GM19438 (cell line): ENCODE results near the gene MAGI1.

Experiments used
- ATAC-seq: cut with Tn5 transposase; IDR thresholded peaks from one replicate; pipeline ENCODE4 v1.9.1; 2021; ENCODE audit warnings: low read depth; ENCODE audit not compliant: unreplicated experiment

Gene MAGI1

DNA sequence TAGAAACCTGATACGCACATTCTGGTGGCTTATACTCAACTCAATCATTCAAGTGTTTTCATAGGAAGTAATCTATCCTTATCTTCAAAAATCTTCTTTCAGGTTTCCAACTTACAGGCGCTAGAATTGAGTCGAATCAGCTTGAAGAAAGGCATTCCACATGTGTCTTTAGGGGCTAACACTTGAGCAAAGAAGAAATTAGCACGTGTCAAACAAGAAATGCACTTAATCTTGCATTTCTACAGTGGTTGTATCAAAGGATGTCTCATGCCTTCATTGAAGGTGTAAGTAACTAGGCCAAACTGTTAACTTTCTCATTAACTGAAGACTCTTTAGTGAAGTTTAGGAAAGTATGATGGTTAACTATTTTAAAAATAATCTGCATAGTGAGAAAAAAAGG, 557.6 kb downstream of the MAGI1 start:
- ATAC-seq = no peak

DNA sequence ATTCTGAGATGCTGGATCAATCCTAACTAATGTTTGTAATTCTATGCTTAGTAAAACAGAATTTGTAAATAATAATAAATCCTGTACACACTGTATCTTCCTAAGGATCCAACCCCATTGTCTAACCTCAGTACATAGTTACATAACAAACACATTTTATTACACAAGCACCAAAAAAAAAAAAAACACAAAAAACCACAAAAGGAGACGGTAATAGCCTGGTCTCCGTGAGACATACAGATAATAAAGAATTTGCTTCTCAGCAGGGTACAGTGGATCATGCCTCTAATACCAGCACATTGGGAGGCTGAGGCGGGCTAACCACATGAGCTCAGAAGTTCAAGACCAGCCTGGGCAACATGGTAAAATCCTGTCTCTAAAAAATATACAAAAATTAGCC, 558.7 kb downstream of the MAGI1 start:
- ATAC-seq = no peak

DNA sequence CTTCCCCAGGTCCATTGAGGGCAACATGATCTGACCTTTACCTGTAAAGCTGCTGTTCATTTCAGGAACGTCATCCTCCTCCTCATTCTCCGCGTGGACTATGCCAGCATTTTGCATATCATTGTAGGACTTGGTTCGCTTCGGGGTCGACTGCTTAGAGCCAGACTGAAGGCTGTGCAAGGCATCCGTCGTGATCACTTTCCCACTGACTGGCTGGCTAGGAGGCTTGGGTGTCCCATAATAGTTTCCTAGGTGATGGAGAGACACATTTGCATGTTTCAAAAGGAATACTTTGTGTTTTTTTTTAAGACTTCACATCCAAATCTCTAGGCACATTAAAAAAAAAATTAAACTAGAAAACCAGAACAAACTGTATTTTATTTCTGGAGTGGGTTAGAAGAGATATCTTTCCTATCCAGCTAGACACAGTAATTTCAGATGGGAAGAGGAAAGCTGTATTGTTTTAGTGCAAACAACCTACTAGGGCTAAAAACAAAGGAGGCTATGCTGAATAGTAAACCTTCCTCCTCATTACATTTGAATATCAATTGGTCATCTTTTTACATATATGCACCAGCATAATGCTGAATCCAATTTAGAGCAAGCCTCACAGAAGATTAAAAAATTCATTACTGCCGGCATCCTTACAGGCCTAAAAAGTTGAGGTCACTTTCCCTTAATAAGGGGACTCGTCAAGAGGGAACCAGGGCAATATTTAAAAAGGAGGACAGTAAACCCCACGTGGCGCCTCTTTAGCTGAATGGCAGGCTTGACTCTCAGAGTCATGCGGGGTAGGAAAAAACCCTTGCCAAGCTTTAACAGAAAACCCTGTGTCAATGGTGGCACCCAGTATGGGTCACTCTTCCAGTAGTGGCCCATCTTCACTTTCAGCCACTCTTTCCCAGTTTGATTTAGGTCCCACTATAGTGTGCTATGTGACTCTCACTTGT, 559.9 kb downstream of the MAGI1 start:
- ATAC-seq = no peak

DNA sequence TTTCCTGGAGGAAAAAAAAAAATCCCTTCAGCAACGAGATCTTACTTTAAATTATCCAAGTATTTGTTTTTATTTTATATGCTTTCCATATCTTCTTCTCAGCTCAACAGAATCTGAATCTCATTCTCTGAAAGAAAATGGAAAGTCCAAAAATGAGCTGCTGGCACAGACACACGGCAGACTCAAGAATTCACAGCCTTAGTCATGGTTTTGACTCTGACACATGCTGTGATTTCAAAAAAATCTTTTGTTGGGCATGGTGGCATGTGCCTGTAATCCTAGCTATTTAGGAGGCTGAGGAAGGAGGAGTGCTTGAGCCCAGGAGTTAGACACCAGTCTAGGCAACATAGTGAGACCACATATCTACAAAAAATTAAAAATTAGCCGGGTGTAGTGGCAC, 565.0 kb downstream of the MAGI1 start:
- no peak for ATAC-seq

DNA sequence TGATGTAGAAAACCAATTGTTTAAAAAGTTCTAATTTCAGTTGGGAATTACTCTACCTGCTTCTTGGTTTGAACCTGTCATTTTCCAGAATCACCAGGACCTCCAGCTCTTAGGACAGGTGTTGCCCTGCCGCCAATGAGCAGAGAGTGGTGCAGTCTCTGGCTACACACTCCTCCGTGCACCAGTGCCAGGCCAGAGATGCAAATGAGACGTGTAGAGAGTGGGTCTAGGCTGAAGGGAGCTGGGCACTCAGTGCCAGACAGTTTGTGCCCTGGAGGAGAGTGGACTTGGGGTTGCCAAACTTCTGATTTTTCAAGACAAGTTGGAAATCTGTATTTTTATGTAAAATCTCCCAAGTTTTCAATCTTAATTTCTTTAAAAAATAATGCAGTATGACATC, 566.2 kb downstream of the MAGI1 start:
- no peak for ATAC-seq

DNA sequence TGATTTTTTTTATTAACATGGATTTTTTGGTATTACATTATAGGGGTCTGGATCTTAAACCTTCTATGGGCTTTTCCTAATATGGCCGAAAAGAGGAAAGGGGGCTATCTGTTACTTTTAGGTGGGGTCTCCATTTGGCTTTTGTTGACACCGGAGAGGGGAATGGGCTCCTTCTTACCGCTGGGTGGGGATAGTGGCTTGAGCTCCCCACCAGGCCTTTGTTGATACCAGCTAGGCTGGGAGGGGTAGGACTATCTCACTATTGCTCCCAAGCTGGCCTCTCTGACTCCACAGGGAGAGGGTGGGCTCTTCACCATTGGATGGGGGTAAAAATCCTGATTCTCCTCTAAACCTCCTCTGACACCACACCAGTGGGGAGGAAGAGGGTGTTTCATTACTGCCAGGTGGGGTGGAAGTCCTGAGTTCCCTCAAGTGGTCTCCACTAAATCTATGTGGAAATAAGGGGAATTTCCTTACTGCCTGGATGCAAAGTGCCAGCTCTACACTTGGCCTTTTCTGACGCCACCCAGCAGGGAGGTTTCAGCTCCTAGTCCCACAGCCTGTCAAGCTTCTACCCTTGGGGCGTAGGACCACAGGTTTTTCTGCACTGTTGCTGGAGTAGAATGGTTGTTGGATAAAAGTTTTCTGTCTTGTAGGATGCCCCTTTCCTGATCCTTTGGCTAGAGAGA, 572.3 kb downstream of the MAGI1 start:
- no peak for ATAC-seq

DNA sequence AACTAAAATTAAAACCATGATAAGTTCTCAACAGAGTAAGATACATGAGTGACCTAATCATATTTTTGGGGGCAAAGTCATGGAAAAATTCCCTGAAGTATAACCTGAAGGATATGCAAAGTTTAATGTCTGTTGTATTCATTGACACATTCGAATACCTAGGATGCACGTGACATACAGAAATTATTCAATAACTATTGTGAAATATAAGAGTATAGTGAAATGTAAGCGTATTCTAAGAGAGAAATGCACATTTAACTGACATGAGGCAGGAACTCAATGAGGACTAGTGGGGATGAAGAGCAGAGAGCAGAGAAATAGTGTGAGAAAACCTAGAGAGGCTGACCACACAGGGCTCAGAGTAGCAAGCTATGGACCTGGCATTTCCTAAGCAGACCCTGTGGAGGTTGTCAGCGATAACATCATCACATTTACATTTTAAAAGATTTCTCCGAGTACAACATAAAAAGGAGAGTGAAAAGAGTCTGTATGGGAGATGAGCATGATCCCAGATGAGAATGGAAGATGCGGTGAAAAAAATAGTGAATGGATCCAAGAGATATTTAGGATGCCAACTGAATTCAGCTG, 588.8 kb downstream of the MAGI1 start:
- no peak for ATAC-seq

DNA sequence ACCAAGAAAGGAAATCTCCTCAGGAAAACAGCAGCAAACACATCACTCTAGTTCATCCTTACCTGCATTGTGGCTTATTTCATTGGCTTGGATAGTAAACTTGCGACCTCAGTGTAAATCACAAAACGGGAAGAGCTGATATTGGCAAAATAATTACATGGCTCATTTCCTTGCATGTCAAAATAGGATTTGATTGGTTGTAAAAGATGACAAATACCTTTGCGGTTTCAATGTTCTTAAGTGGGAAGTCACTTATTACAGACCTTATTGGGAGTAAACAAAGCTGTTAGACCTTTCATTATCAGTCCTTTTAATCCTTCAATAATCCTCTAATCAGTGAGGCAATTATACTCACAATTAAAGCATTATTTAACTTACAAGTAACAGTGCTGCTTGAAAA, 590.6 kb downstream of the MAGI1 start:
- no peak for ATAC-seq

DNA sequence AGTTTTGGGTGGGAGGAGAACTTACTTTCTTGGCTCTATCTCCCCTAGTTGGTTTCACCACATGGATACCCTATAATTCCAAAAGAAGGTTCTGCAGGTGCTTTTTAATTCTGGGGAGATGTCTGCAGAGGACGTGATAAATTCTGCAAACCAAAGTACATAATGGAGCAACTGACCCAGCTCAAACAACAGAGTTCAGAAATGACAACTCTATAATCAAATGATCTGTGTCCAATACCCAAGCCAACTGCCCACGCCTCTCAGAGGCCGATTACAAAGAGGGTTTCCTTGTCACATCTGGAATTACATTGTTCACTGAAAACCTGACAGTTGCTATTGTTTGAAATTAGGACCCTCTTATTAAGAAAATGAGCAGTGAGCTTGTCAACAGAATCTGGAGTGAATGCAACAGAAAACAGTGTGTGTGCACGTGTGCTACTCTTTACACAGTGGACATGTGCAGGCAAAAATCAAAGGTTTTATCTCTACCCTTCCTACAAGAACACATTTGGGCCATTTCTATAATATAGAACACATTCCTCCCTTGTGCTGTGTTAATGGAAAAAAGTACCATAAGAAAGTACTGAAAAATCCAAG, 593.0 kb downstream of the MAGI1 start:
- ATAC-seq = no peak

DNA sequence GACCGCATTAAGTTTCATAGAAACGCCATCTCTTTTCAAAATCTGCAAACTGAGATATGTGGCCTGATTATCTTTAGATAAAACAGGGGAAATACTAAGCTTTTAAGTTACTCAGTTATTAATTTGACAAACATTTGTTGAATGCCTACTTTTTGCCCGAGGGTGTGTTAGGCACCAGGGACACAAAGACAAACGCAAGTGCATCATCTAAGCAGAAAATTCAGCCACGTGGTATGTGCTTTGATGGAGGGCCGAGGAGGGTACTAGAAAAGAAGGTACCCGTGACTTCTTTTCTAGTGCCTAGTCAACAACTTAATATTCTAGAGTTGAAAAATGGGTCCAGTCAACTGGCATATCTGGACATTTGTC, 594.3 kb downstream of the MAGI1 start:
- ATAC-seq = no peak

DNA sequence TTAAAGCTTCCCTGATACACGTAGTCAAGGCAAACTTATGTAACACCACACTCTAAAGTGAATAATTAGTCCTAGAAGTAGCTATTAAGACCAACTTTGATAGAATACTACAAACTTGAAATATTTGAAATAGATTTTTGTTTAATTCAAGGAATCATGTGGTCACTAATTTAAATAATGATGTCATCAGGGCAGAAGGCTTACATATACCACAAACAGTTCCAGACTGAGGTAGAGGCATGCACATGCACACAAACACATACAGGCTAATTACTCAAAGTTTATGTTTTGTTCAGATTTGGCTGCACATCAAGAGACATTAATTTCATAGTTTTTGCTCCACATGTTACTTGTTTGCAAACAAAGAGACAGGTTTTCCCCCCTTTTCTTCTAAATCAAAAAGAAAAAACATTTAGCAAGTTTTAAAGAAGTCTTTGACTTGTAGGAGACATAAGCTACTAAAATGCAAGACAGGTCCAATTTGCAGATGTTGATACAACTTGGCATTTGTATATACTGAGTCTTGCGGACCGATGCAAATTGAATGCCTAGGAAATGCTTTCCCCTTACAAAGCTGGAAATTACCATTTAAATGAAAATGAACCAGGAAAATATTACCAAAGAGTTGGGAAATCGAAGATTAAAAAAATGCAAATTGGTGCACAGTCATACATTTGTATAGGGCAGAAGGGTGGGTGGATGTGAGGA, 594.8 kb downstream of the MAGI1 start:
- ATAC-seq = no peak

DNA sequence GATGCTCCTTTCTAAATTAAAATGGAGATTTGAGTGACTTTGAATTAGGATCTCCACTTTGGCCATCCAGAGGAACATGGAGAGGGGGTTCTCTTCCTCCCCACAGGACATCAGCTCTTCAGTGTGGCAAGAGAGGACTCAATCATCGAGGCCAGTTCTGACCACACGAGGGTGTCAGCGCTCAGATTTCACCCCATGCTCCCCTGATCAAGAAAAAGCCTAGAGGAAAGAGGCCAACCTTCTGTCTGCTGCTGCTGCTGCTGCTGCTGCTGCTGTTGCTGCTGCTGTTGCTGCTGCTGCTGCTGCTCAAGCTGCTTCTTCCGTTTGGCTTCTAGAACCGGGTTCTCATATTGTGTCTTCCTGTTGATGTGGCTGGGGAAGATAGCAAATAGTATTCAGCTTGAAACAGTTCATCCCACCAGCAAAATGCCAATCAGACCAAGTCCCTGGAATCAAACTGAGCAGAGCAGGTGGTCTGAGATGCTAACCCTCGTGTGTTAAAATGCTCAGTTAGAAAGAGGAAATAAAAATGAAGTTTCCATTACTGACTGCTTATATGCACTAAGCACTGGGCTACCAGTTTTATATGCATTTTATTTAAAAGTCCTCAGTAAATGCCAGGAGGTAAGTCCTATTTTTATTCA, 599.0 kb downstream of the MAGI1 start:
- no peak for ATAC-seq

DNA sequence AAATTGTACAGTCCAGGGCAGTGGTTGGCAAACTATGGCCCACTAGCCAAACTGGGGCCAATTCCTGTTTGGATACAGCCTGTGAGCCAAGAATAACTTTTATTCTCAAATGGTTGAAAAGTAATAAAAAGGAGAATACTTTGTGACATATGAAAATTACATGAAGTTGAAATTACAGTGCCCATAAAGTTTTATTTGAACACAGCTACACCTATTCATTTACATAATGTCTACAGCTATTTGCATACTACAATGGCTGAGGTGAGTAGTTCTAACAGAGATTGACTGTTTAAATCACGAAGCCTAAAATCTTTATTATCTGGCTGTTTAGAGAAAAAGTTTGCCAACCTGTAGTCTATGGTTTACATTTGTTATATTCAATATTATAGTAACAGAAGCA, 600.1 kb downstream of the MAGI1 start:
- no peak for ATAC-seq

DNA sequence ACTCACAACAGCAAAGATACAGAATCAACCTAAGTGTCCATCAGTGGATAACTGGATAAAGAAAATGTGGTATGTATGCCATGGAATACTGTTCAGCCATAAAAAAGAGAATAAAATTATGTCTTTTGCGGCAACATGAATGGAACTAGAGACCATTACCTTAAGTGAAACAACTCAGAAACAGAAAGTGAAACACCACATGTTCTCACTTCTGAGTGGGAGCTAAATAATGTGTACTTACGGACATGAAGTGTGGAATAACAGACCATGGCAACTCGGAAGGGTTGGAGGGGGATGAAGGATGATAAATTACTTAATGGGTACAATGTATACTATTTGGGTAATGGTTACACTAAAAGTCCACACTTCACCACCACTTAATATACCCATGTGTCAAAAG, 600.6 kb downstream of the MAGI1 start:
- ATAC-seq = no peak

DNA sequence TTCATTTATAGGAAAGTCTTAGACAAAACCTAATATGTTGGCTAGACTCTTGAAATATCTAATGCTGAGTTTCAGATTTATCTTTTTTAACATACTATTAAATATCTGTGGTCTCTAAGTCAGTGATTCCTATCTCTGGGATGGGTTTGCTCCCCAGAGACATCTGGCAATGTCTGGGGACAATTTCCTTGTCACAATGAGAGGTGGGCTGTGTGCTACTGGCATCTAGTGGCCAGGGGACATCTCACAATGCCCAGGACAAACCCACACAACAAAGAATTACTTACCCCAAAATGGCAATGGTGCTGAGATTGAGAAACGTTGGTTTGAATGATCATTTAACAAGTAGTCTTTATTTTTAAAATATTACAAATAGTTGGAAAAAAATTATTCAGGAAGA, 602.1 kb downstream of the MAGI1 start:
- no peak for ATAC-seq

DNA sequence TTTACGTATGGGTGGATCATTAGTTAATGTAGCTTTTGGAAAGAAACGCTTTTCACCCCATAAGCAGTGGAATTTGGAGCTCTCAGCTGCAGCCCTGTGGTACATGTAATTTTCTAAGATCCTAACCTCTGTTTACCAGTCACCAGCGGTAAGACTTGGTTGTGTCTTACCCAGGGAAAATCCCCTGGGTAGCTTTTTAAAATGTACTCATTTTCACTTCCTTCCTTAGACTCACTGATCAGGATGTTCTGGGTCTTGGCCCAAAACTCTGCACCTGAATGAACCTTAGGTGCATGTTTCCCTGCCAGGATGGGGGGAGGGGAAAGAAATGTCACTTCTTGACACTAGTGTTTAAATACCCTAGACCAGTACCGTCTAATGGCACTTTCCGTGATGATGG, 605.2 kb downstream of the MAGI1 start:
- no peak for ATAC-seq

DNA sequence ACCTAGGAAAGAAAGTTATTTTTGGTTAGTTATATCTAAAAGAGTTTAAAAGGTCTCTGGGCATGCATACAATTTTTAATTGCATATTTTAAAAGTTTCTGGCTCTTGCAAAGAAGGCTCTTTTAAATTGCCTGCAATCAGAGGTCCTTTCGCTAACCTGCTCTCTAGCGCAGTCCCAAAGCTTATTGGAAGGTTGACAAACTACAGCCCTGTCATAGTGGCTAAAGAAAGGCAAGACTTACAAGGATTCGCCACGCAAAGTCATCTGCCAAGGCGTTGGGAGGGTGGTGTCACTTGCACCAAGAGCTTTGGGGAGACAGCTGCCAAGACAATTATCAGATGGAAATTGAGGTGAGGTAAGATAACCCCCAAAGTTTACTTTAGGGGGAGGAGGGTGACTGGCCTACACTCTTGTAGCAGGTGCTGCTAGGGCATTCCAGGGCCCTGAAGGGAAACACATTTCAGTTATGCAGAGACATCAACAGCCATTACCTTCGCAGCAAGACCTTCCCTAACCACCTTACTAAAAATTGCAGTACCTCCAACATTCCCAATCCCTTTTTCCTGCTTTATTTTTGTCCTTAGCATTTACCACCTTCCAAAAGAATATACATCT, 606.2 kb downstream of the MAGI1 start:
- no peak for ATAC-seq

DNA sequence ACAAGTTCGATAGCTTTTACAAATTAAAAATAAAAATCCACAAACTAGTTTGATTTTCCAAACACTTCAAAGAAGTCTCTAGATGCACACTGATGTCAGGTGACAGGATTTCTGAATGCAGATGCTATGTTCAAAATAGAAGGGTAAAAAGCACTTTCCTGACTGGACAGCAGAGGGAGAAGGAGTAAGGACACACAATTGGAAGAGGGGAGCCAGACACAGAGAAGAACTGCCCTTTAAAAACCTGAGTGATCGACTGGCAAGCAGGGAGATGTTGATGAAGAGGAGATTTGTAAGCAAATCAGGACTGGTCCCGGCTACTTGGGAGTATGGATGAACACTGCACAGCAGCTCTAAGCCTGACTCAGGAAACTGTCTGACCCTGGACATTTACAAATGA, 612.8 kb downstream of the MAGI1 start:
- no peak for ATAC-seq

DNA sequence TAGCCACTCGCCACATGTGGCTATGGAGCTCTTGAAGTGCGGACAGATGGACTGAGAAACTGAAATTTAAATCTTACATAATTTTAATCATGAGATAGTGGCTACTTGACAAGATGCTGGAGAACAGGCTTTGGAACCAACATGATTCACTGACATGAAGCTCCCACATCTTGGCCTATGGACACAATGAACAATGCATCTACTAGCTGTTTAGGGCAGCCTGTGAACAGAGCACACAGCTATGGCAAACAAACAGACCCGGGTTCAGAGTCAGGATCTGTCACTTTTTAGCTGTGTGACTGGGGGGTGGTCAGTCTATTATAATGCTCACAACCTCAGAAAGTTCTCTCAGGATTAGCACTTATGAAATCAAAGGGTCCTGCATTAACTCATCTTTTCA, 616.6 kb downstream of the MAGI1 start:
- no peak for ATAC-seq

DNA sequence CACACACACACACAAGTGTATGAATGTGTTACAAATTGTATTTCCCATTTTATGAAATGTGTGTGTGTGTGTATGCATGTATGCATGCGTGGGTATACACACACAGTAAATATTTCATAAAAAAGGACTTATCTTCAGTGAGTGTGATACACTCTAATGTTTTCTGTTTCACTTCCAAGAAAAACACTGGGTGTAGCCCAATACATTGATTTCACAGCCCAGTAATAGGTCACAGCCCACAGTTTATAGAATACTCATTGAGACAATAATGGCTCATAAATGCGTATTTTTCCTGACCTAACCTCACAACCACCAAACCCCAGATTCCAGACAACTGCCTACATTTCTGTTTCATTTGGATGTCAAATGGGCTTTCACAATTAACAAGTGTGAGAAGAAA, 619.5 kb downstream of the MAGI1 start:
- ATAC-seq = no peak
